GM18517 (cell line): Measurements from ENCODE around the gene DGCR6.
"Not testable (repeated sequence)": the region's sequence is repeated elsewhere in the genome, so short reads cannot be mapped to it uniquely, and the experiment has no call there.

Experiments used
- ATAC-seq: cut with Tn5 transposase; IDR thresholded peaks from one replicate; pipeline ENCODE4 v1.9.1; 2021; ENCODE audit warnings: mild to moderate bottlenecking, moderate library complexity; ENCODE audit not compliant: unreplicated experiment

The DGCR6 gene

DNA sequence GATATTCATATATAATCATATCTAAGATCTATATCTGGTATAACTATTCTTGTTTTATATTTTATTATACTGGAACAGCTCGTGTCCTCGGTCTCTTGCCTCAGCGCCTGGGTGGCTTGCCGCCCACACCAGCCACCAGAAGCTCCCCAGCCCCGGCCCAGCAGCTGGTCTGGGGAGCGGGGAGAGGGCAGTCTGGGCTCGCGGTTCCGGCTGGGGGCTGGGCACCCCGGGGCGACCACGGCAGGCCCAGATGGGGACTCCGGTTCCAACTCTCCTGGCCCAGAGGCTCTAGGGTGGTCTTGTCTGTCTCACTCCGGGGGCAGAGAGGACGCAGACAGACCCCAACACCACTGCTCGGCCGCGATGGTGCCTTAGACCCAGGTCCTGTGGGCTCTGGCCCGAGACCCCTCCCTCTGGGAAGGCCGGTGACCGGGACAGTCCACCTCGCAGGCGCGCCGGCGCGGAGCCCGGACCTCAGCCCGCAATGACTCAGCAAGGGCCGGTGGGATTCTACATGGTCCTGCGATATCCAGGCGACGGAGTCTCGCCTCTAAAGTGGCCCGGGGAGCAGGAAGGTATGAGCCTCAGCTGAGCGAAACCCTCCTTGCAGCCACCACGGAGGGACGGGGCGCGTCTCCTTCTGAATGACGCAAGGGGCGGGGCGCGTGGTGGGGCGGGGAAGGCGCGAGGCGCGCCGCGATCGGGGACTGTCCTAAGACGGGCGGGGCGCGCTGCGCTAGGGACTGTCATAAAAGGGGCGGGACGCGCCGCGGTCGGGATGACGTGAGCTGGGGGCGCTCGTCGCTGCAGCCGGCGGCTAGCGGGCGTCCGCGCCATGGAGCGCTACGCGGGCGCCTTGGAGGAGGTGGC, at the start of gene DGCR6:
TSS of gene DGCR6 (plus strand) at position 781 of the 870 bp plus-strand sequence. CDS start at position 836, 55 bp downstream.
- ATAC-seq: no peak

DNA sequence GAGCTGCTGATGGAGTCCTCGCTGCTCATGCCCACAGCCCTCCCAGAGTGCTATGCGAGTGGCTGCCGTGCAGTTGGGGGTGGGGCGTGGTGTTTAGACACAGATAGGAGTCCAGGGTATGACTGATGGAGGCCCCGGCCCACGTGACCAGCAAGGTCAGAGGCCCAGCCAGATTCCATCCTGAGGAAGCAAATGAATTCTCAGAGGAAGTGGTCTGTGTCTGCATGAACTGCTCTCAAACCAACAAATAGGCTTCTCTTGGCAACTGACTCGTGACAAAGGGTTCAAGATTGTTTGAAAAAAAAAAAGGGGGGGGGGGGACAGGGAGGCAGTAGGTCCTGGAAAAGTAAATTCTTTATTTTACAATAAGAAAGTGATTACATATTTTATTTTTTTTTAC, 46.8 kb upstream of the DGCR6 start:
- not testable (repeated sequence) for ATAC-seq

DNA sequence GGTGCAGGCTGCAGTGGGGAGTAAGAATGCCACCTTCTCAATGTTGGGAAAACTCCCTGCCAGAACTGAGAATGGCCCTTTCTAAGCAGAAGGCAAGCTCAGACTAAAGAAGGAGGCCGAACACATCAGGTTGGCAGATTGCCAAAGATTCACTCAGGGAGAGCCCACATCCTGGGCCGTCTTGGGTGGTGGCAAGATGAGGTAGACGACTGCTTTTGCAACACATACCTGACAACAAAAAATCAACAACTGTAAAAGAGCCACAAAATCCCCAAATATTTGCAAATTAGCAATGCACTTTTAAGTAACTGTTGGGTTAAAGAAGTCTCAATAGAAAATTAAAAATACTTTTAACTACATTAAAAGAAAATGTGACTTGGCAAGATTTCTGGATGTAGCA, 24.9 kb upstream of the DGCR6 start:
- ATAC-seq: not testable (repeated sequence)

DNA sequence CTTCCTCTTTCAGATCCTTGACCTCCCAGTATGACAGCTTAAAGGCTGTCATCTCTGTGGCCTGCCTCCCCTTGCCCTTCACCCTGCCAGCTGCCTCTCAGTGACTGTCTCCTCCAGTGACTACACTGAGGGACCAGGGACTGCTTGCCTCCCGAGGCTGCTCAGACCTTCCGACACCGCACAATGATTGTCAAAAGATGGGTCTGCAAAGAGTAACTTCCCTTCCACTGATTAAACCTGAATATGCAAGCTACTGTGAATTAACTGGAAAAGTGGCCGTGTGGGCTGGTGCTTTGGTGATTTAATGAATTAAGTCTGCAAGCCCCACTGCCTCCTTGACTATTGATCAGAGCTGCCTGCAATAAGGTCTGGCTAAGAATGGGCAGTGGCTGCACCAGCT, 21.7 kb upstream of the DGCR6 start:
- not testable (repeated sequence) for ATAC-seq

DNA sequence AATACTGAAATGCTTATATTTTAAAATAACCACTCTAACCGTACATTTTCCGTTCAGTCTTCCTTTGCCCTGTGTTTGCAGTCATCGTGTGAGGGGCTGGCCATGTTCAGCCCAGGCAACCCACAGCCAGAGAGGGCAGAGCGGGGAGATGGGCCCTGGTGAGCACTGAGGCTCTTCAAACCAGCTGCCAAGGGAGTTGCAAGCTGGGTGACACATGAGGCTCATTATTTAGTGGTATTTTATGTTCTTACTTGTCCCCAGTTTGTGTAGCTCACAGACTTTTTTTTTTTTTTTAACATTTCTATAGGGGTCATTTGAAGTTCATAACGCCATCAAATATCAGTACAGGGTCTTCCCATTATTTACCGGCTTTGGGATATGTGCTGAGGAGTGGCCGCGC, 18.0 kb upstream of the DGCR6 start:
- no peak for ATAC-seq

DNA sequence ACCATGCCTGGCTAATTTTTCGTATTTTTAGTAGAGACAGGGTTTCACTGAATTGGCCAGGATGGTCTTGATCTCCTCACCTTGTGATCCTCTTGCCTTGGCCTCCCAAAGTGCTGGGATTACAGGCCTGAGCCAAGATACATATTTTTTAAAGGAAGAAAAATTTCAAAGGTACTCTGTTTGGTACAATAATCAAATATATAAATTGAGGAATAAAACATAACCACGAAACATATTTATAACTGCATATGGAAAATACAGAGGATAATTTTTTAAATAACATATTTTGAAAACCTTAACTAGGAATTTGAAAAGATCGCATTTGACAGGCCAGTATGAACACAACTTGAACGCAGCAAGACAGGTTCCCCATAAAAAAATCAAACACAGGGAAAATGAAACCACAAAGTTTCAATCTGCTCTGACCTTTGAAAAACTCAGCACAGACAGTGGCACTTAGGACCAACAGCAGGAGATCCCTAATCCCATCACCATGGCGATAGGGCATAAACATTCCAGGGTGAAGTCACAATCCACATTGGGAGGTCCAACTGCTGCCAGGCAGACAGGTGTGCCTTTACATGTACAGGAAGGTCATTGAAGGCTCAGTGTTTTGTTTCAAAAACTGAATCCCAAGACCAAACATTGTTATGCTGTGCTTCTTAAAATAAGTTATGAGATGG, 15.5 kb upstream of the DGCR6 start:
- ATAC-seq: not testable (repeated sequence)

DNA sequence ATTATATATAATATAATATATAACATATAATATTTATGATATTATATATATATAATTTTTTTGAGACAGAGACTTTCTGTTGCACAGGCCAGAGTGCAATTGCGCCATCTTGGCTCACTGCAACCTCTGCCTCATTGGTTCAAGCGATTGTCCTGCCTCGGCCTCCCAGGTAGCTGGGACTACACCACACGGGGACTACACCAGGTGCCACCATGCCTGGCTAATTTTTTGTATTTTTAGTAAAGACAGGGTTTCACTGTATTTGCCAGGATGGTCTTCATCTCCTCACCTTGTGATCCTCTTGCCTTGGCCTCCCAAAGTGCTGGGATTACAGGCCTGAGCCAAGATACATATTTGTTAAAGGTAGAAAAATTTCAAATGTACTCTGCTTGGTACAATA, 12.3 kb upstream of the DGCR6 start:
- ATAC-seq: not testable (repeated sequence)

DNA sequence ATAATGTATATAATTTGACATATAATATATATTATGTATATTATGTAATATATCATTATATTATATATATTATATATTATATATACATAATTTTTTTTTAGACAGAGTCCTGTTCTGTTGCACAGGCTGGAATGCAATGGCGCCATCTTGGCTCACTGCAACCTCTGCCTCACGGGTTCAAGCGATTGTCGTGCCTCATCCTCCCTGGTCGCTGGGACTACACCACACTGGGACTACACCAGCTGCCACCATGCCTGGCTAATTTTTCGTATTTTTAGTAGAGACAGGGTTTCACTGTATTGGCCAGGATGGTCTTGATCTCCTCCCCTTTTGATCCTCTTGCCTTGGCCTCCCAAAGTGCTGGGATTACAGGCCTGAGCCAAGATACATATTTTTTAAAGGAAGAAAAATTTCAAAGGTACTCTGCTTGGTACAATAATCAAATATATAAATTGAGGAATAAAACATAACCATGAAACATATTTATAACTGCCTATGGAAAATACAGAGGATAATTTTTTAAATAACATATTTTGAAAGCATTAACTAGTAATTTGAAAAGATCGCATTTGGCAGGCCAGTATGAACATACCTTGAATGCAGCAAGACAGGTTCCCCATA, 10.0 kb upstream of the DGCR6 start:
- ATAC-seq: not testable (repeated sequence)

DNA sequence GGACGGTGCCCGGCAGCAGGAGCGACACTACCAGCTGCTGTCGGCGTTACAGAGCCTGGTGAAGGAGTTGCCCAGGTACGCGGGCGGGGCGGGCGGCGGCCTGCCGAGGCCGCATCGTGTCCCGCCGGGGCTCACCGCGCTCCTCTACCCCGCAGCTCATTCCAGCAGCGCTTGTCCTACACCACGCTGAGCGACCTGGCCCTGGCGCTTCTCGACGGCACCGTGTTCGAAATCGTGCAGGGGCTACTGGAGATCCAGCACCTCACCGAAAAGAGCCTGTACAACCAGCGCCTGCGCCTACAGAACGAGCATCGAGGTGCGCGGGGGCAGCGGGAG, 258 bp downstream of the DGCR6 start:
- ATAC-seq: not testable (repeated sequence)

DNA sequence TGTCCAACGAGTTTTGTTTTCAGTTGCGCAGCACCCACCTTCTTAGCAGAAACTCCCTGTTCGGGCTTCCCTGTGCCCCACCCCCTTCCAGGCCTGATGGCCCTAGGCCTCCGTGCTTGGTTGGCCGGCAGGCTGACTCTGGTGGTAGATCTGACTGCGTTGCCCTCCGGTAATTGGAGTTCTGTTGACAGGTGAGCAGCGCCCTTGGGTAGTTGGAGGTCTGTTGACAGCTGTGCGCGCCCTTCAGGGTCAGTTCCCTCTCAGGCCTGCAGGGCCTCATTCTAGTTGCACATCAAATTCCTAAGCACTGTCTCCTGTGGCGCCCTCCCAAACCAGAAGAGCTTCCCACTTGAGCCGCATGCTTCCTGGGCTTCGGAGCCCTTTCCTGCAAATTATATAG, 776 bp downstream of the DGCR6 start:
- no peak for ATAC-seq

DNA sequence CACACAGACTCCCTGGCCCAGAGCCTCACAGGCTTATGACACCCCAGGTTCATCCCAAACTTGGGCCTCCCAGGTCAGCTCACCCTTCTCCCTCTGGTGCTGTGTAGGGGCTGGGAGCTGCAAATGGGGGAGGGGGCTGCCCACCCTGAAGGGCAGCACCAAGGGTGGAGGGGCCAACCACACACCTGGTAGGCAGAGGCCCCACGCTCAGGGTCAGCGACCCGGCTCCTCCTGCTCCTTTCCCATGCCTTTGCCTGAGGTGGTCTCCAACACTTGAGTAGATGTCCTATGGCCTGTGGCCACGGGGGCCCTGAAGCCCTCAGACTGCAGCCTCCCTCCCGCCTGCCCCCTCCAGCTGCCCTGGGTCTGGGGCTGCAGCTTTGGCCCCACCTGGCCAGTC, 3.4 kb downstream of the DGCR6 start:
- ATAC-seq: no peak

DNA sequence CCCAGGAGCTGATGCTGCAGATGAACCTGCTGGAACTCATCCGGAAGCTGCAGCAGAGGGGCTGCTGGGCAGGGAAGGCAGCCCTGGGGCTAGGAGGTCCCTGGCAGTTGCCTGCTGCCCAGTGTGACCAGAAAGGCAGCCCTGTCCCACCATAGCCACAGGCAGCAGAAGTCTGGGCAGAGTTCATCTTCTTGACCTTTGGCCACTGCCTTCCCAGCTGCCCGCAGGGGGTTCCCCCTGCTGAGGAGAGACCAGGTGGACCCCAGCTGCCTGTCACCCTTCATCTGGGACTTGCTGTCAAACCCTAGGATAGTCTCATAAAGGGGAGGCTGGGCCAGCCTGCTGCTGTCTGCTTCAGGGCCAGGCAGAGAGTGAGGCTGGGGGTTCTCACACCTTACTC, 5.4 kb downstream of the DGCR6 start:
- not testable (repeated sequence) for ATAC-seq

DNA sequence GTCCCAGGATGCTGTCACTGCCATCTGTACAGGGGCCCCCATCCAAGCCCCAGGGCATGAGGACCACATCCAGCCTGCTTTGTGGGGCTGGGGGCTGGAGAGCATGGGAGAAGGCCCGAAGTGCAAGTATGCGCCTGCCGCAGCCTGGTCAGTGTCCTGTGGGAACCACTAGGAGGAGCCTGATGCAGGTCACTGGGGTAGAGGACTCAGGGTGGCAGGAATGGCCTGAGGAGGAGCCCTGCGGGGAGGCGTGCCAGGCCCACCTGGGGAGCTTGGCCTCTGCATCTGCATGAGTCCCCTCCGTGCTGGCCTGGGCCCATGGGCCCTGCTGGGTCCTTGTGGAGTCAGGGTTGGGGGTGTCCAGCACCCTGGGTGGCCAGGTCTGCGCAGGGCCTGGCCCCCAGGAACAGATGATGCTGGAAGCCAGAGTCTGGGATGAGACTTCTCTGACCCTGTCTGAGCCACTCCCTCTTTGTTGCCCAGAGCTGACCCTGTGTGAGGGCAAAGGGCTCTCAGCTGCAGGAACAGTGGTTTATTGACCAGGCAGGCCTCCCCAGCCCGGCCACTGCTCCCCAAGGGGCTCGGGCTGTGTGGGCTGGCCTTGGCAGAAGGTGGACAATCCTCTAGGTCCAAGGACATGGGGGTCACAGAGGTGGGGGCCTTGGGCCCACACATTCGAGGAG, 6.3 kb downstream of the DGCR6 start:
- ATAC-seq: not testable (repeated sequence)

DNA sequence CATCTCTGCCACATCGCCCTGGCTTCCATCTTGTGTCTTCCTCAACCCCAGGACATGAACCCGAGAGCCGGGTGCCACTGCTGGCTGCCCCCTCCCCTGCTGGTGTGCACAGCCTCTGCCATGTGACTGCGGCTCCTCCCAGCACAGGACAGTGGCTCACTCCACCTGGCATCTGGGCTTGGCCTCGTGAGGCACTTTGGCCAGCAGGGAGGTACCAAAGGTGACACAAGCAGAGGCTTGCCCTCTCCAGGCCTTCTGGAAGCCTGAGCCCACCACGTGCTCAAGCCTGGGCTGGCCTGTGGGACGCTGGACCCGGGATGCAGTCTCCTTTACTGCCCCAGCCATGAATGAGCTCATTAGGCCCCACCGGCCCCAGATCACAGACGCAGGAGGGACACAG, 8.4 kb downstream of the DGCR6 start:
- not testable (repeated sequence) for ATAC-seq

DNA sequence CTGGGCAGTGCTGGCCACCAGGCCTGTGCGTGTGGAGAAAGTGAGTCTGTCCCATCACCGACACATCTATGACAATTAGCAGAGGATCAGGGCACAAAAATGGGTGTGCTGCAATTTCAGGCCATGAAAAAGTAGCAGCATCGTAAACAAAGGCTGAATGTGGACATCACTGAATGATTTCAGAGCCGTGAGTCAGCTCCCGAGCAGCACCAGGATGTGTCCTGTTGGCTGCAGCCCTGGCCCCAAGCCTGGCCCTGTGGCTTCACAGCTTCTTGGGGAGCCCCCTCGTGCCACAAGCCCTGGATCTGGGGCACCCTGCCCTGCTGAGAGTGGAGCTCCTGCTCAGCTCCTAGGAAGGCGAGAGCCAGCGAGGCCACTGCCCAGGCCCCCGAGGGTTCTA, 9.4 kb downstream of the DGCR6 start:
- not testable (repeated sequence) for ATAC-seq

DNA sequence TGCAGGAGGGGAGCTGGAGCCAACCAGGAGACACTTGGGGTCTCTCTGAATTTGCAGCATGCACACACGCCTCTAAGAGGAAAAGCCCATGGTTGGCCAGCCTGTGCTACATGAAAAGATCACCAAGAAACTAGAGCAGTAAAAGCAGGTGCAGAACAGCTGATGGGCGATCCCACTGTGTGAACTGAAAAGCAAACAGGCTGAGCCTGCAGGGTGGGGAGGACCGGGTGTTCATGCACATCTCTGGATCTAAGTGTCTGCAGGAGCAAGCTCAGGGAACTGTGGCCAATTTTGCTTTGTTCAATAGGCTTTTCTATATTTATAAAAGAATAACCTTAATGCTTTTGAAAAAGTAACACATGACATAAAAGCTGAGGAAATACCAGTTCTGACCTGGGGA, 11.7 kb downstream of the DGCR6 start:
- not testable (repeated sequence) for ATAC-seq

DNA sequence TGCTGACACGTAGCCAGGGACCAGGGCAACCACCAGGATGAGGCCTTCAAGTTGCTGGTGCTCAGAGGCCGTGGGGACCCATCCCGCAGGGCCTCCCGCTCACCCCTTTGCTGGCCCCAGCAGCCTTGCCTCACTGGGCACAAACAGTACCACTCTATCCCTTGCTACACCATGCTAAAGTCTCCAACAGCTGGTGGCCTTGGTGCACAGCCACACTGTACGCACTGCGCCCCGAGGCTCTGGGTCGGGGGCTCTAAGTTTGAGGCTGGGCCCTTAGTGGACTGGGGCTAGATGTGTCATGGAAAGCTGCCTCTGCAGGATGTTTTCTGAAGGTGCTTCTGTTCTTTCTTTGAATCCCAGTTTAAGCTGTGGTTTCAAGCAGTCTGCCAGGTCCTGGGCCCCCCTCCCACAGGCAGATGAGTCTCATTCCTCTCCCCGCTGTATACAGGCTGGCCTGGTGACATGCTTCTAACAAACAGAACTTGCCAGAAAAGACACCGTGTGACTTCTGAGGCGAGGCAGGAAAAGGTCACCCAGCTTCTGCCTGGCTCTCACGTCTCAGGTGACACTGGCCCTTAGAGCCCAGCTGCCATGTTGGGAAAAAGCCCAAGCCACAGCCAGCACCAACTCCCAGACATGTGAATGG, 14.3 kb downstream of the DGCR6 start:
- ATAC-seq: not testable (repeated sequence)

DNA sequence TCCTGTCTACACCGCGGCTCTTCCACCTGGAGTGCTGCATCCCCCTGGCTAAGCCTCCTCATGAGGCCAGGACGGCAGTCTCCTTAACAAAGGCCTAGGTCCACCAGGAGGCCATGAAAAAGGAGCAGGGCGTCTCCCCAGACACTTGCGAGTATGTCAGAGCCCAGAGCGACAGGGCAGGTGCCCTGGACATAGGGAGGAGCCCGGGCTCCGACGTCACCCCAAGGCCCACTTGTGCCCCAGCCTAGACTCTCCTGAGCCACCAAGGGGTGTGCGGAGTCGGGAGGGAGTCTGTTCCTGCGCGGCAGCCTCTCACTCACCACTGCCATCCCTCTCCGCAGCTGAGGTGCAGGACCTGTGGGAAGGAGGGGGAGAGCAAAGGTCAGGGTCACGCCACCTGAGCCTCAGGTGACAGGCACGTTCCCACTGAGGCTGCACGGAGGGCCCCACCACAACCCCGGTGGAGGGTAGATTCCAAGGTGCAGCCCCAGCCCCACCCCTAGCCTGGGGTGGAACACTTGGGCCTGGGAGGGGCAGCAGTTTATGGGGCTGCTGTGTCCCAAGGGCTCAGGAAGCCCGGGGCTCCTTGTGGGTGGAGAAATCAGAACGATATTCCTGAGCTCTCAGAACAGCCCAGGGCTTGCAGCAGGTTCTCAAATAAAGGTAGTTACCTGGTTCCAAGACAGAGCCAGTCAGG, 19.4 kb downstream of the DGCR6 start:
- ATAC-seq: no peak

DNA sequence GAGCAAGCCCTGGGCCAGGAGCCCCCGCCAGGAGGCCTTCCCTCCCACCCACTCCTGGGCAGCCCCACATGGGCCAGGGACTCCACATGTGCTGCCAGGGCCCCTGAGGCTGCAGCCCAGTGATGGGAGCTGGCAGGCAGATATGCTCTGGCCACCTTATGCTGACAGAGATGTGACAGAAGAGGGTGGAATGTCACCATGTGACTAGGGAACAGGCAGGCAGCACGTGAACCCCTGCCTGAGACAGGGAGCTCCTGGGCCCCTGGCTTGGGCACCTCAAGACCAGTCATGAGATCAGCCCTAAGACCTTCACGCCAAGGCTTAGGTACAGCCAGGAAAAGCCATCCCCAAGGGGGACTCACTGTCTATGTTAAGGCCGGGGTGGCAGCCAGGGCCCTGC, 20.9 kb downstream of the DGCR6 start:
- ATAC-seq: no peak

DNA sequence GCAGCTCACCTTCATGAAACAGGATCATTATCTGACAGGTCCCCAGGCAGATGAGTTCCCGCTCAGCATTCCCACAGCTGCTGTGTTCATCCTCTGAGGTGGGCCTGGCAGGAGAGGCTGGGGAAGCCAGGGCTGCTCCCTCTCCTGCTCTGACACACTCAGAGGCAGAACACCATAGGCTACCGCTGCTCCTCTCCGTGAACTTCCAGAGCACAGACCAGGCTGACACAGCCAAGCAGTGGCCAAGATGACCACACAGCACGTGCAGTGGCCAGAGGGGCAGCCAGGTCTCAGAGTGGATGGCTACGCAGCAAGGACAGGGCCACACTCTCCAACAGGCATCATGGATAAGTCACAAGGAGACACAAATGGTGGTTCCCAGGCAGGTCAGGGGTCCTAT, 21.5 kb downstream of the DGCR6 start:
- ATAC-seq: no peak
